Raji (cell line): Measurements from ENCODE around the gene CDCA8.

ENCODE experiments used
- POLR2A ChIP-seq: IDR thresholded peaks from 2 replicates; pipeline ENCODE4 v1.6.1; 2011; ENCODE audit warnings: low read depth, low read length, control low read depth; ENCODE audit not compliant: insufficient read depth

Gene CDCA8

DNA sequence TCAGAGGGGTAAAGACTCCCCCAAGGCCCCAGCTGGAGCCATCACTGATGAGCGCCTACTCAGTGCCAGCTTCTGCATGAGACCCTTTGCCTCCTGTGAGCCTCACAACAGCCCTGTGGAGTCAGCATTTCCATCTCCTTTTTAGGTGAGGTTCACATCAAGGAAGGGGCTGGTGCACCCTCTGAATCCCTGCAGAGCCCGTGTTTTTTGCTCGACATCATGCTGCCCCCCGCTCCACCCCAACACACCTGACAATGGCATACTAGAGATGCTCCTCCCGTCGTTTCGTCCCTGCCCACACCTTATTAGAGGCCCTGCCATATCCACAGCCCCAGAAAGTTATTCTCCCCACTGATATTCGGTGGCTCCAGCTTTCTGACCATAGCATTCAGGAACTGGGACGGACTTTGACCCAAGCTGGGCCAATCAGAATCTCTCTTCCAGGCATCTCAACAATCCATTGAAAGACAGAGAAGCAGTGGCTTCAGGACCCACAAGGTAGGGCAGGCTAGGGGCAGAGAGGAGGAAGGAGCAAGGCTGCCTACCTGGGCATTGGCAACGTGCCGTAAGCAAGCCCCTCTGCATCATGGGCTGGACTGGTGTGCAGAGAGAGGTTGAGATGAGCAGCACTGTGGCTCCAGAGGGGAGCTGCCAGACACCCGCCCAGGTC lies 39.9 kb downstream of the CDCA8 start:
- TF ChIP-seq POLR2A, result no peak

DNA sequence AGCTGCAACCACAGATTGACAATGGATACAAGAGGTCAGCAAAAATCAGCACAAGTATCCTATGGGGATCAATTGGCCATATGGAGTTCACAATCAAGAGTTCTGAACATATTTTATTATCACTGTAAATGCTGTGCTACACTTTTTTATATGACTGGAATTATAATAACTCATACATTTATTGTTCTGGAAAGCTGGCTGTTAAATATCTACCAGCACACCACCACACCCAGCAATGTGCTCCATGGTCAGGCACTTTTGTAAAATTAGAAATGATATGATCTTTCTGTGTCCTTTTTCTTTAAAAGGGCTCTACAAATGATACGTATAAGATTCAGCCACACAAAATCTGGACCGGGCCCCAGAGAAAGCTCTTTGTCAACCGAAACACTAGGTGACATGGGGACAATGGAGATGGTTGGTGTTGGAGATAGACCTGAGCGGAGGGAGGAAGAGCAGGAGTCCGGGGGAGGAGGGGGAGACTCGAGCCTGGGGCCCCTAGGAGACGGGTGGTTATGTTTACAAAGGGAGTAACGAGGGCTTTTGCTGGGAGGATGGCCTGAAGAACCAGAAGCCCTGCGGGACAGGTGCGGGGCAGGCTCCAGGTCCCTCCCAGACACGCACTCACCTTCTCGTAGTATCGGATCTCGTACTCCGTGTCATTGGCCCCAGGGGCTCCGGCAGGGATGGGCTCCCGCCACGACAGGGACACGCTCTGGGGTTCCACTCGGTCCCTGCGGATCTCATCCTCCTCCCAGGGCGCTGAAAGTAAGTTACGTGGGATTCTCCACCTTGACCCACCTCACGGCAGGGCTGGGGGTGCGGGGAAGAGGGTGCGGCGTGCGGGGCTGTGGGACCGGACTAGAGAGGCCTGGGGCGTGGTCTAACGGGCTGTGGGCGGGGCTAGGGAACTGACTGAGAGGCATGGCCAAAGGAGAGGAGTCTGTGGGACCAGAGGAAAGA lies 42.6 kb downstream of the CDCA8 start:
- no peak for TF ChIP-seq POLR2A

DNA sequence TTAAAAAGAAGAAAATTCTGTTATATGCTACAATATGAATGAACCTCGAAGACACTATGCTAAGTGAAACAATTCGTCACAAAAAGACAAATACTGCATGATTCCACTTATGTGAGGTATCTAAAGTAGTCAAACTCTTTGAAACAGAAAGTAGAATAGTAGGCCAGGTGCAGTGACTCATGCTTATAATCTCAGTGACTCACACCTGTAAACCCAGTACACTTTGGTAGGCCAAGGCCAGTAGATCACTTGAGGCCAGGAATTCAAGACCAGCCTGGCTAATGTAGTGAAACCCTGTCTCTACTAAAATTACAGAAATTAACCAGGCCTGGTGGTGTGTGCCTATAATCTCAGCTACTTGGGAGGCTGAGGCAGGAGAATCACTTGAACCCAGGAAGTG lies 46.9 kb downstream of the CDCA8 start:
- TF ChIP-seq POLR2A, result no peak

DNA sequence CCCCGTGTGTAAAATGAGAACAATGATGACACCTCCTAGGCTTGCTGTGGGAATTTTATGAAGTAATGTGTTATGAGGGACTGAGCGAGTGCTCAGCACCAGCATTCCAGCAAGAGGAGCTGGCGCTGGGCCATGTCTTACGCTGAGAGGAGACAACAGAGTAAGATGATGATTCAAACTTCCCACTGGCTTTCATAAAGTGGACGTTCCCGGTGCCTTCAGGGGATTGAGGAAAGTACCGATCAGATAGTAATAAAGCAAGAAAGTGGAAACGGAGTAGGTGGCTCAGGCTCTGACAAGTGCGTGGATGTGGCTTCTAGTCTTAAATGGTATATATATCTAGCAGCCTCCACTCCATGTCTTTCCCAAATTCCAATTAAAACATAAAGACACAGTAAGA lies 48.8 kb downstream of the CDCA8 start:
- no peak for TF ChIP-seq POLR2A

DNA sequence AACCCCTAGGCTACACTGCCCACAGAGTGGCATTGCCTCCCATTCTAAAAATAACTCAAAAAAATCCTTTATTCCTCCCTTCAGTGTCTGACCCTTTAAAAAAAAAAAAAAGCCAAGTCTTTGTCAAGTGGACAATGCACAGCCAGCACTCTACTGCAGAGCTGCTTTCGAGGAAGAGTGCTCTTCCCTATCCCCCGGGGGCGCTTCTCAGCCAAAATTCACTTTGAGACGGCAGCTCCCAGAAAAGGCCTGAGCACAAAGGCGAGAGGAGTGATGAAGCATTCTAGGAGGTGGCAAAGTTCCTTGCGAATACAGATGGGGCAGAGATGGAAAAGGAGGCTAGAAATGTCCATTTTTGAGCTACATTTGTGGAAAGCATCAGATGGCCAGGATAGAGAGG lies 49.3 kb downstream of the CDCA8 start:
- TF ChIP-seq POLR2A, result no peak

DNA sequence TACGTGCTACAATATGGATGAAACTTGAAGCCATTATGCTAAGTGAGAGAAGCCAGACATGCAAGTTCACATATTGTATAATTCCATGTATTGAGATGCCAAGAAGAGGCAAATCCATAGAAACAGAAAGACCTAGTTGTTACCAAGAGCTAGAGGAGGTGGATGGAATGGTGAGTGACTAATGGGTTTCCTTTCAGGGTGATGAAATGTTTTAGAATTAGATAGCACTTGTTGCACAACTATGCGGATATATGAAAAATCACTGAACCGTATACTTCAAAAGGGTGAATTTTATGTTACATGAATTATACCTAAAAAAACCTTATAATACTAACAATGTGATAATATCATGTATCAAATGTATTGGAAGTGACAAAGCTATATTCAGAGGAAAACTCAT lies 54.5 kb downstream of the CDCA8 start:
- no peak for TF ChIP-seq POLR2A

DNA sequence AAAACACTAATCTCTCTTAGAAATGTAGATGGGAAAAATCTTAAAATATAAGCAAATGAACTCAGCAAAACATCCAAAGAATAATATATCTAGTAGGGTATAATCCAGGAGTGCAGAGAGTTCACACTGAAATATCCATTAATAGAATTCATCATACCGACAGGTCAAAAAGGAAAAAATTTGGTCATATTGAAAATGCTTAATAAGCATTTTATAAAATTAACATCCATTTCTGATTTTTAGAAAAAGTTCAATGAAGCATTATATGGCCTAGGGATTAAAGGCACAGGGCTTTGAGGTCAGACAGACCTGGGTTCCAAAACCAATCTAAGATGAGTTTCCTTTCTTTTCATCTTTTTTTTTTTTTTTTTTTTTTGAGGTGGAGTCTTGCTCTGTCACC lies 56.2 kb downstream of the CDCA8 start:
- TF ChIP-seq POLR2A, result no peak

DNA sequence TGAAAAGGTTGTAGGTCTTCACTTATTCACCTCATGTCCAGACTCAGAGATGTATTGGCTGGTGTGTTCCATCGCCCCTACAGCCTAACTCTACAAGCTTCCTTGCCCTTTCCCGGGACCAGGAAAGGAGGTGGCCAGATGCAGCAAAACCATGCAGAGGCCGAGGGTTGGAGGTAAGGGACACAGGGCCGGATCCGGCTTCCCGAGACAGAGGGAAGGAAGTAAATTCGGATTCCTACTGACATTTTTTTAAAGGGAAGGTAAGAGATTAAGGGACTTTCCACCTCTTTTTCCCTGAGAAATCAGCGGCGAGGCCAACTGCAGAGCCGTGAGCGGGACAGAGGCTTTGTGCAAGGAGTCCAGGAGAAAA lies 59.9 kb downstream of the CDCA8 start:
- no peak for TF ChIP-seq POLR2A

DNA sequence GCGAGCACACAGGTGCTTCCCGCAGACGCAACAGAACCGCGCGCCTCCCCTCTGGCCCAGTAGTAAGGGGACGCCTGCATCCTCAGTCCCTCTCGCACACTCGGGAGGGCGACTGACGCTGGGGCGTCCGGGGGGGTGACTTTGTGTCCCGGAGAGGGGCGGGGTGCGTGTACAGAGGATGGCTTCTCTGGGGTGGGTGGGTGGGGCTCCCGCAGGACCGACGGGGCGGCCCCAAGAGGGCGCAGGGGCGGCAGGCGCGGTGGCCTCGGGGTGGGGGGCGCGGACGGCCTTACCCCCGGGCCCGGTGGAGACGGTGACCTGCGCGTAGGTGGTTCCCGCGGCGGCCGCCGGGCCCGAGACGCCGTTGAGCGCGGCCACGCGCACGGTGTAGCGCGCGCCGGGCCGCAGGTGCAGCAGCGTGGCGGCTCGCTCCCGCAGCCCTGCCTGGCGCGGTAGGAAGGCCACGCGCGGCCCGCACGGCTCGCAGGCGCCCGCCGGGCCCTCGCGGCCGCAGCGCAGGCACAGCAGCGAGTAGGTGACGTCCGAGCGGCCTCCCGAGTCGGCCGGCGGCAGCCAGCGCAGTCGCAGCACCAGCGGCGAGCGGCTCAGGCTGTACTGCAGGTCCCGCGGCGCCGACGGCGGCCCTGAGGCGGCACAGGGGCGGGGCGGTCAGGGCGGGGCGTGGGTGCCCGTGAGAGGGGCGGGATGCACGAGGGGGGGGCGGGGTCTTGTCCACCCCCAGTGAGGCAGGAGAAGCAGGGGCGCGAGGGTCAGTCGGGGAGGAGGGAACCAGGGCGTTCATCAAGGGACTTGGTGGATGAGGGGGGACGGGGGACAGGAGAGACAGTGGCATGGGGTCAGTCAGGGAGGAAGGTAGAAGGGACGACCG lies 60.5 kb downstream of the CDCA8 start:
- no peak for TF ChIP-seq POLR2A

DNA sequence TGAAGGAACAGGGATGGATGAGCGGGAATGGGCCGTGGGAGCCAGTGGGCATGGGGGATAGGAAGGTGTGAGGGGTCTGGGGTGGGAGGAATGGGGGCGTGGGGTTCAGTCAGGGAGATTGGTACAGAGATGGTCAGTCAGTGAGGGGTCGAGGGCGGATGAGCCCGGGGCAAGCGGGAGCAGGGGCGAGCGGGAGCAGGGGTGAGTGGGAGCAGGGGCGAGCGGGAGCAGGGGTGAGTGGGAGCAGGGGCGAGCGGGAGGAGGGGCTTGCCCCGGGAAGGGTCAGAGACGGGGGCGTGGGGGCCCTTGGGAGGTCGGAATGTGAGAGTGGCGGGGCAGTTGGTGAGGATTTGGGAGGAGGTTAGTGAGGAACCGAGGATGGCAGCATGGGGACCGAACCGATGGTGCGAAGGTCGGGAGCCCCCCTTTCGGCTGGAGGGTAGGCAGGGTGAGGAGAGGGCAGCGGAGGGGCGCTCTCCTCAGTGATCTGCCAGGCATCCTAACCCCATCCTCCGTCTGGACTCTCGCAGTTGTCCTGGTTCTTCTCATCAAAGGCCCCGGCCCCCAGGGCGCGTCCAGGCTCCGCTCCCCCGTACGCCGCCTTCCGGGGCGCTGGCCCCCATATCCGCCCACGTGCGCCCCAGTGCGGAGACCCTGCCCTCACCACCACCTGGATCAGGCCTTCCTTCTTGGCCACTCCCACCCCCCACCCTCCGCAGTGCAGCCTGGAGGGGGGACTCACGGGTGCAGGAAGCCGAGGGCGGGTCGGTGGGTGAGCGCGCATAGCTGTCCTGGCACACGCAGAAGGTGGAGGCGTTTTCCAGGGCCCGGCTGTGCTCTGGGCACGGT lies 61.4 kb downstream of the CDCA8 start:
- TF ChIP-seq POLR2A, result no peak

DNA sequence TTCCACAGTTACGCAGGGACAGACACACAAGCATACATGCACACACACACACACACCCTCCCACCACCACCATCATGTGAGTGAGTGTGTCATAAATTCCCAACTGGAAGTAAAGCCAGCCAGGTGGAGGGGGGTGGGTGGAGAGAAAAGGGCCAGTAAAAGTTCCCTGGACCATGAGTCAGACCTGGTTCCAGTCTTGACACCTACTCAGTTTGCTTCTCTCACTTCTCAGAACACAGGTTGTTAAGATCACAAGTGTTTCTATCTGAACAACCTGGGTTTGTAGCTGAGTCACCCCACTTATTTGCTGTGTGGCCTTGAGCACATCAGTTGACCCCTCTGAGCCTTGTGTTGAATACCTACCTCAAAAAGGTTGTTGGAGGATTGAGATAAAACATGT lies 63.0 kb downstream of the CDCA8 start:
- TF ChIP-seq POLR2A, result no peak

DNA sequence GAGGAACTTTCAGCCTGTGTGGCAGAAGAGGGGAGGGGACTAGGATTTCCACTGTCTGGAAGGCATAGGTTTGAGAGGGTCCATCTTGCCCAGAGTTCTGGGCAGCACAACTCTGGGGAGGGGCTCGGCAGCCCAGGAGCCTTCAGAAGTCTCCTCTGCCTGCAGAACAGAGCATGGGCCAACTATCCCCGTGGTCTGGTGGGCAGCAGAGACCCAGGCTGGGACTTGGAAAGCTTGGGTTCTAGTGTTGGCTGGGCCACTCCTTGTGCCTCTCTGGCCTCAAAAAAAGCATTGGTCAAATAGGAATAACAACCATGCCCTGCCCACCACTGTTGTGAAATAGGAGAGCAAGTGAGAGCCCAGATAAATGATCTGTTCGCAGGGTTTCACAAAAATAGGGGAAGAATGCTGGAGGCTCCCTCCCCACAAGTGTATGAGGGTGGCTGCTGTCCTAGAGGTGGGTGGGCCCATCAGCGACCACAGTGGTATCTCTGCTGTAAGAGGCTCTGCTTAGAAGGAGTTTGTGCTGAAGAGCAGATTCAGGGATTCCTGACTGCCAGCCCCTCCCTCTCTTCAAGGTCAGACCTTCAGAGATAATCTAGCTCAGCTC lies 63.7 kb downstream of the CDCA8 start:
- TF ChIP-seq POLR2A, result no peak
